NCI-H2196 (cell line): Measurements from ENCODE around the gene TBPL2.
"Not testable (repeated sequence)": the region's sequence is repeated elsewhere in the genome, so short reads cannot be mapped to it uniquely, and the experiment has no call there.

ENCODE experiments used
- DNase-seq: peaks from one replicate; lab custom pipeline; 2025; ENCODE audit not compliant: unreplicated experiment; lab: John Stamatoyannopoulos, UW

Gene TBPL2

DNA sequence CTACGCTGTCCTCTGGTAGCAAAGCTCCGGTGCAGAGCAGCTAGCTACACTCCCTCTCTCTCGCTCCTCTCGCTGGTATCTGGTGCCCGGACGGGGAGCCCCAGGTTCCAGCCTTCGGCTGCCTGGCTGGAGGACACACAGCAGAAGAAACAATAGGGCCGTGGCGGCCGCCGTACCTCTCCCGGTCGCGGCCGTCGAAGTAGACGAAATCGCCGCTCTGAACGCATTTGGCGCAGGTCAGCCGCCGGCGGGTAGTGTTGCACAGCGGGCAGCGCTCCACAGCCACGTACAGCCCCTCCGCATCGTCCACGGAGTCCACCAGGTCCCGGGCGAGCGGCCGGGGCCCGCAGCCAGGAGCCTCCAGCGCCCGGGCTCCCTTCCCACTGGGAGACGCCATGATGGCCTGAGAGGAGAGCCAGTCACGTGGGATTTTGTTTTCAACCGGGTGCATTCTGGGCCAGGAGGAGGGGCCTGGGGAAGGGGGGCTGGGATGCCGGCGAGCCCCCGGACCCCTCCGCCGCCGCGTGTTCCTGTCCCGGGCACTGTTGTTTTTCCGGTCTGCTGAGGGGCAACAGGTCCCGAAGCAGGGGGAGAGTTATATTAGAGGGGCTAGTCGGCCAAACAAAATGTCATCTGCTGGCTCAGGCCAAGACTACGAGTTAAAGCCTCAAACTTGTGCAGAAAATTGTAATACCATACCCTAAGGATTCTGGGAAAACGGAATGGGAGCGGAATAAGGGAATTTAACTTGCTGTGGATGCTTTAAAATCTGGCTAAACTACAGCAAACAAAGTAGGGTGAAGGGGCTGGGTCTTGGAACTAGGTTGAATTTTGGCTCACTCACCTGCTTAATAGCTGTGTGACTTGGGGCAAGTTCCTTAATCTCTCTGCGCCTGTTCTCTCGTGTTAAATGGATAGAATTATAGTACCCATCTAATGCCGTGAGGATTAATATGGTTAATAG is 28.7 kb downstream of the TBPL2 start, which contains the start of gene ATG14:
ATG14 (minus strand) TSS at position 405 of the 964 bp plus-strand sequence; CDS start at position 397, 8 bp downstream.
- peak; percentile 83 for DNase-seq

GRCh38 chr14:55410876-55411275 is 29.5 kb downstream of the TBPL2 start:
- no peak for DNase-seq

GRCh38 chr14:55404173-55404854 is 36.1 kb downstream of the TBPL2 start:
- DNase-seq, result no peak

- no peak for DNase-seq
These were observed 38.7 kb downstream of the TBPL2 start for GRCh38 chr14:55401751-55402150.

DNA sequence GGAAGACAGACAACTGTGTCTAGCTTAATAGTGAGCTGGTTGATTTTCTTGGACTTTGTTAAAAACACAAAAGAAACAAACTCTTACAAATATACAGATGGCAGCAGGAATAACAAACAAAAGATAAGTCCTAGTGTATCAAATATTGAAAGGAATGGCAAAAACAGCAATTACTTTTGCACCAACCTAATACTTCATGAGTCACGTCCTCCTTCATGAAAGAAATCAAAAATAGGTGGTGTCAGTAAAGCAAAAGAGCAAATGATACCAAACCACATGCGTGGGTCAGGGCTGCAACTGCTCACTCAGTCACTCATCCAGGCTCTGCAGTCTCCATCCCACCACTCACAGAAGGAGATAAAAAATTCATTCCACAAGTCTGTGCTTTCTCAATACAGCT is 40.6 kb downstream of the TBPL2 start:
- DNase-seq, result no peak

GRCh38 chr14:55399183-55399582 is 41.2 kb downstream of the TBPL2 start:
- no peak for DNase-seq

DNA sequence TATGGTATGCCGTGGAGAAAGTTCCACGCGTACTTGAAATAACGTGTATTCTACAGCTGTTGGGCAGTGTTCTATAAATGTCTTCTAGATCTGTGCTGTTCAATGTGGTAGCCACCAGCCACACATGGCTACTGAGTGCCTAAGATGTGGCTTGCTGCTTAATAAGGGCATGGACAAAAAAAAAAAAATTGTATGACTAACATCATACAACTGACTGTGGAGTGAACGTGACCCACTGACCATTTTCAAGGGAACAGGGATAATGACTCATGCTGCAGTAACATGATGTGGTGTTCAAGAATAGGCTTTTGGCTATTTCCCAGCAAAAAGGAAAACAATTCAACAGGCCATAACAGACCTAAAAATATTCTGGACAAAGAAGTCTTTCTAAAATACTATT is 41.7 kb downstream of the TBPL2 start:
- DNase-seq, result no peak

DNA sequence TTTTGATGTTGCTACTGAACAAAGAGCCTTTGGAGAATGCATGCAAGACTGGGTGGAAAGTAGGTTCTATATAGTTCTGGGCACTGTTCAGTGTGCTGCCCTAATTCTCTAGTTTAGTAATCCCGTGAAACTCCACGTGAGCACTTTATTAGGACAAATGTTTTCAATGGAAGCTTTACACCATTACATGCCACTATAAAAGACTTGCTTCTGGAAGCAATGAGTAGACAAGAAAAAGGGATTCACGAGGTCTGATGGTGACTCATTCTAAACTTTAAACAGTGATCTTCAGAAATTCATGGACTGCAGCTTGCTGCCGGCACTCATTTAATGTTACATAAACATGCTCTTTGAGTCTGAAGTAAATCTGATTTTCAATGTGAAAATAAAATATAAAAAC is 51.1 kb downstream of the TBPL2 start:
- no peak for DNase-seq

DNA sequence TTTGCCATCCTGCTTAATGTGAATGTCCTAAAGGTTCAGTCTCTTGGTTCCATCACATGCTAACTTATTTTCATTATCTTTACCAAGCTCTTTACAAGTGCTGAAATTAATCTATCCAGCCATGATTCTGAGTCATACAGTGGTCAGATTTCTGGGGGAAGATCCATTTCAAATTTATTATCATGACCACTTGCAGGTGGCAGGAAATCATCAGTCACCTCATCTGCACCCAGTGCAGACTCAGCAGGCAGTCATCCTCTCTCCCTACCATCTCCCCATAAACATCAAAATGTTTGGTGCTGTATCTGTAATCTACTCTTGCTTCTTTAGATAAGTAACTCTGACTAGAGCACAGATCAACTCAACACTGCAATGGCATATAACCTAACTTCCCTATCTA is 52.3 kb downstream of the TBPL2 start:
- no peak for DNase-seq

DNA sequence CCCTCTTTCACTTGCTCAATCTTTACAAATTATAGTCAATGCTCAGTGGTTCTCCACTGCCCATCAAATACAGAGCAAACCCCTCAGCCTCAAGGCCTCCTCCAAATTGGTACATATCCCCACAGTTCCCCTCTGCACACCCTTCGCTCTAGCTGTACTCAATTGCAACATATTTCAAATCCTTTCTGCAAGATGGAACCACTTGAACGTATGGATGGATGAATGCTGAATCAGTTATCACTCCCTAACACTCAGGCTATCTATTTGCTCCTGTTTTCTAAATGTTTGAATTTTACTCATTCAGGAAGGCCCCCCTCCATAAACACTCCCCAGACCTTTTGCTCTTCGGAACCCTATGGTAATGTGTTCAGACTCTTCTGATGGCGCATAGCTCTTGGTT is 53.3 kb downstream of the TBPL2 start:
- no peak for DNase-seq

- DNase-seq, result no peak
These were observed 54.2 kb downstream of the TBPL2 start for GRCh38 chr14:55386037-55386808.

DNA sequence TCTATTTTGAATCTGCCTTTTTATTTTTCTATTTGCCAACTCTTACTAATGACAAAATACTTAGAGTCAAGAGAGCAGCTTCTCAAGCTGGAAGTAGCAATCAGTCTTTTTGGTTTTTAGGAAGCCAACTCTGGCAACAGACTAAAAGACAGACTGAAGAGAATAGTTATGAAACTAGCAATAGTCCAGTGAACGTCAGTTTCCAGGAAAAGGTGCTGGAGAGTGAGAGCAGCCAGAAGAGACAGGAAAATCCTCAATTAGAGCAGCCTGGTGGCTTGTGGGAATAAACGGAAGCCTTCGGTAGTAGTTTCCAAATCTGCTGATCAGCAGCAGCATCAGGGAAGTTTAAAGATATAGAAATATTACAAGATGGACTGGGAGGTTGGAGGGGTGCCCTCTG is 55.9 kb downstream of the TBPL2 start:
- no peak for DNase-seq

- no peak for DNase-seq
These were observed 56.8 kb downstream of the TBPL2 start for GRCh38 chr14:55383541-55384140.

- not testable (repeated sequence) for DNase-seq
These were observed 57.4 kb downstream of the TBPL2 start for GRCh38 chr14:55383056-55383466.

DNA sequence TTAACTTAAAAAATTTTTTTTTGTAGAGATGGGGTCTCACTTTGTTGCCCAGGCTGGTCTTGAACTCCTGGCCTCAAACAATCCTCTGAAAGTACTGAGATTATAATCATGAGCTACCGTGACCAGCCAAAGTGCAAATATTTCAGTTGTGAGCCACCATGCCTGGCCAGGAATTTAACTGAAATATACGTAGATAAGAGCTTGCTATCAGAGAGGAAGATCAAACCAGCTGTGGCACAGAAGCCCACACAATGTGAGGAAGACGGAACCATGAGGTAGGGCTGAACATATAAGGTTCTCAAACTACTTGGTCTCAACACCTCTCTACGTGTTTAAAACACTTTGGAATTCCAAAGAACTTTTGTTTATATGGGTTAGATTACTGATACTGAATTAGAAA is 57.9 kb downstream of the TBPL2 start:
- no peak for DNase-seq

GRCh38 chr14:55381561-55381960 is 58.9 kb downstream of the TBPL2 start:
- DNase-seq, result no peak

DNA sequence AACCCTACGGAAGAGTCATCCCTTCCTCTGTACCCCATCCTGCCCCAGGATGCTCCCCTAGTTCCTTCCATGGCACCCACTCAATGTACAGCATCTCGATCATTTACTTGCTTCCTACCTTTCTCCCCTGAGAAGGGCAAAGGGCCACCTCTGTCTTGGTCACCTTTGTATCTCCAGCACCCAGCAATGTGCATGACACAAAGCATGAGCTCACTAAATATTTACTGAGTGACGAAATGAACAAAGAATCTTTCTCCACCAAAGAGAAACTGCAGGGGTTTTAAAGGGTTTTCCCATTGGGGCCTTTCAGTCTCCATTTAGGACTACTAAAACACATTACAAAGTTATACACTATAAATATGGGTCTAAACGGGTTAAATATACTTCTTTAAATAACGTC is 59.4 kb downstream of the TBPL2 start:
- DNase-seq, result no peak

DNA sequence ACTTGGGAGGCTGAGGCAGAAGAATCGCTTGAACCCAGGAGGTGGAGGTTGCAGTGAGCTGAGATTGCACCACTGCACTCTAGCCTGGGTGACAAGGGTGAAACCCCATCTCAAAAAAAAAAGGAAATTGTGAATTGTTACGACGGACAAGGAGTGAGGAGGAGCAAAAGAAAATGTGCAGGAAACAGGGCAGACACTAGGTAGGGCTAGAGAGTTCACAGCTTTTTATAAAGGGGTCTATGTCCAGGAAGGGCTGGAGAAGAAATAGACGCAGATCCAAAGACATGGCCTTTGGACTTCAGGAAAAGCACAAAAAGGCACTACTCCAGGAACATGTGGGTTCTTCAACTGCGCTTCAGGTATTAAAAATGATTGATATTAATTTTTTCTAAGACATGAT is 63.2 kb downstream of the TBPL2 start:
- DNase-seq, result no peak

DNA sequence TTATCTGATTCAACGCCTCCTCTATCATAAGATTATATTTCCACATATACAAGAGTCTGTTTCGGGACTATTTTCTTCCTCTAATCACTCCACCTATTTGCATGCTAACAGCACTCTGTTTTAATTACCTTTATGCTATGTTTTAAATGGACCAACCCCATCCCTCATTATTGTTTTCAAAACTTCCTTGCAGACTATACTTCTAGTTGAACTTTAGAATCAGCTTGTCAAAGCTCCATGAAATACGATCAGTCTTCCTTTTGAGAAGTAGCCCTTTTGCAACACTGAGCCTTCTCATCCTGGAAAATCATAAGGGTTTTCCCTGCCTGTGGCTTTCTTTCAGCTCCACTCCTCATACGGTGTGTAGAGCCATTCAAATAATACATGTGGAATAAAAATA is 65.6 kb downstream of the TBPL2 start:
- no peak for DNase-seq

- DNase-seq, result no peak
These were observed 66.4 kb downstream of the TBPL2 start for GRCh38 chr14:55373784-55374705.
